ENCODE measurements around the gene MSI2. TPM values are rescaled to one million over a fixed set of nuclear protein-coding genes. Genes with fewer than 3 reads are reported as not detected.
A peak's percentile ranks its signal among the peaks of the same experiment; 100 is the strongest.

MSI2 gene
- polyA plus RNA-seq, 1 of the 3 experiments (the other 2 are of a cell fraction): 24.1 TPM

DNA sequence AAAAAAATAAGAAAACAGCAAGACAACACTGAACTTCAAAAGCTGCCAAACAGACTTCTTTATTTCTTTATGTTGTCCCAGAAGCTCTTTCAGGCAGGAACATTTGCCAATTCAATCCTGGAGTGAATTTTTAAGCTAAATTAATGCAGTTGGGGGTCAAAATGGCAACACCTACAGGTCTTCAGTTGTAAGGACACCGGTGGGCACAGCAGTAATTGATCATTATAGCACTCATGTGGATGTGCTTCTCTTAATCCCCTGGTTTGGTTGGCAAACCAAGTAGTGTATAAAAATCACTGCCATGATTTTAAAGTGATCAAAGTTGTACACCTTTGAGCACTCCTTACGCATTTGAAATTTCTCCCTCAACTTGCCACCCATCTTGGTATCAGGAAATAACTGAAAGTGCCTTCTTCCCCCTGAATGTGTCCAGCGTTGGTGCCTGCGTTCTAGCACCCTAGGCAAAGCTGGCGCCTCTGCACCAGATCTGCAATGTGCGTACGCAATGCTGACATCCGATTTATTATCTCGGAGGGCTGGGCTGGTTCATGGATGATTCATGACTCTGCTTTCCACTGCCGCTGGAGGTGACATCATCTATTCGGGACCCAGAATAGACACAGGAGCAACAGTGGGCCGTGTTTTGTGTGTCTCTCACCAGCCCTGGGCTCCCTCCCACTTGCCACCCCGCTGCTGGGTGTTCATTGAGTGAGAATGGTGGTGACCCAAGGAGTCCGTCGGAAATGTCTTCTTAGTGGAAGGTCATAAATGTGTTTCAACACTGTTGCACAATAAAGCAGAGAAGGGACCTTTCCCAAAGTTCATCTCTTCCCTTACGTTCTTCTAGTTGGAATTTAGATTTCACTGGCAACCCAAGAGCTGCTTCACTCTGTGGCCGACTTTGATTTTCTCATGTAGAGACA lies 285.4 kb downstream of the MSI2 start (continued):
- TF ChIP-seq, protein P1, sequence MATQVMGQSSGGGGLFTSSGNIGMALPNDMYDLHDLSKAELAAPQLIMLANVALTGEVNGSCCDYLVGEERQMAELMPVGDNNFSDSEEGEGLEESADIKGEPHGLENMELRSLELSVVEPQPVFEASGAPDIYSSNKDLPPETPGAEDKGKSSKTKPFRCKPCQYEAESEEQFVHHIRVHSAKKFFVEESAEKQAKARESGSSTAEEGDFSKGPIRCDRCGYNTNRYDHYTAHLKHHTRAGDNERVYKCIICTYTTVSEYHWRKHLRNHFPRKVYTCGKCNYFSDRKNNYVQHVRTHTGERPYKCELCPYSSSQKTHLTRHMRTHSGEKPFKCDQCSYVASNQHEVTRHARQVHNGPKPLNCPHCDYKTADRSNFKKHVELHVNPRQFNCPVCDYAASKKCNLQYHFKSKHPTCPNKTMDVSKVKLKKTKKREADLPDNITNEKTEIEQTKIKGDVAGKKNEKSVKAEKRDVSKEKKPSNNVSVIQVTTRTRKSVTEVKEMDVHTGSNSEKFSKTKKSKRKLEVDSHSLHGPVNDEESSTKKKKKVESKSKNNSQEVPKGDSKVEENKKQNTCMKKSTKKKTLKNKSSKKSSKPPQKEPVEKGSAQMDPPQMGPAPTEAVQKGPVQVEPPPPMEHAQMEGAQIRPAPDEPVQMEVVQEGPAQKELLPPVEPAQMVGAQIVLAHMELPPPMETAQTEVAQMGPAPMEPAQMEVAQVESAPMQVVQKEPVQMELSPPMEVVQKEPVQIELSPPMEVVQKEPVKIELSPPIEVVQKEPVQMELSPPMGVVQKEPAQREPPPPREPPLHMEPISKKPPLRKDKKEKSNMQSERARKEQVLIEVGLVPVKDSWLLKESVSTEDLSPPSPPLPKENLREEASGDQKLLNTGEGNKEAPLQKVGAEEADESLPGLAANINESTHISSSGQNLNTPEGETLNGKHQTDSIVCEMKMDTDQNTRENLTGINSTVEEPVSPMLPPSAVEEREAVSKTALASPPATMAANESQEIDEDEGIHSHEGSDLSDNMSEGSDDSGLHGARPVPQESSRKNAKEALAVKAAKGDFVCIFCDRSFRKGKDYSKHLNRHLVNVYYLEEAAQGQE (IDR thresholded peaks at IDR 0.05; ENCODE audit: low read depth, low read length): peak; percentile 42; the same call in 1 of the 2 replicates
- TF ChIP-seq NFIC (IDR thresholded peaks at IDR 0.05; ENCODE audit: borderline replicate concordance): peak; percentile 71
- TF ChIP-seq EZH2phosphoT487 (IDR thresholded peaks at IDR 0.05; ENCODE audit: borderline replicate concordance, low read depth): no peak
- peak; percentile 54 for TF ChIP-seq RAD21 (IDR thresholded peaks at IDR 0.05; ENCODE audit: low read length)
- peak; percentile 84 for TF ChIP-seq TCF12 (IDR thresholded peaks at IDR 0.05)
- TF ChIP-seq TAF1 (IDR thresholded peaks at IDR 0.05; ENCODE audit: borderline replicate concordance, low read depth, low read length): no peak
- TF ChIP-seq CHD2 (IDR thresholded peaks at IDR 0.05; ENCODE audit: low read length, partially characterized antibody): peak; percentile 90
- TF ChIP-seq SIN3A (IDR thresholded peaks at IDR 0.05; ENCODE audit: borderline replicate concordance, low read depth, low read length): peak; percentile 48; the same call in 1 of the 2 replicates
- peak; percentile 14; the same call in 1 of the 2 replicates for TF ChIP-seq SMC3 (IDR thresholded peaks at IDR 0.05; ENCODE audit: low read depth, low read length)
- TF ChIP-seq, protein P2, sequence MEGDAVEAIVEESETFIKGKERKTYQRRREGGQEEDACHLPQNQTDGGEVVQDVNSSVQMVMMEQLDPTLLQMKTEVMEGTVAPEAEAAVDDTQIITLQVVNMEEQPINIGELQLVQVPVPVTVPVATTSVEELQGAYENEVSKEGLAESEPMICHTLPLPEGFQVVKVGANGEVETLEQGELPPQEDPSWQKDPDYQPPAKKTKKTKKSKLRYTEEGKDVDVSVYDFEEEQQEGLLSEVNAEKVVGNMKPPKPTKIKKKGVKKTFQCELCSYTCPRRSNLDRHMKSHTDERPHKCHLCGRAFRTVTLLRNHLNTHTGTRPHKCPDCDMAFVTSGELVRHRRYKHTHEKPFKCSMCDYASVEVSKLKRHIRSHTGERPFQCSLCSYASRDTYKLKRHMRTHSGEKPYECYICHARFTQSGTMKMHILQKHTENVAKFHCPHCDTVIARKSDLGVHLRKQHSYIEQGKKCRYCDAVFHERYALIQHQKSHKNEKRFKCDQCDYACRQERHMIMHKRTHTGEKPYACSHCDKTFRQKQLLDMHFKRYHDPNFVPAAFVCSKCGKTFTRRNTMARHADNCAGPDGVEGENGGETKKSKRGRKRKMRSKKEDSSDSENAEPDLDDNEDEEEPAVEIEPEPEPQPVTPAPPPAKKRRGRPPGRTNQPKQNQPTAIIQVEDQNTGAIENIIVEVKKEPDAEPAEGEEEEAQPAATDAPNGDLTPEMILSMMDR (IDR thresholded peaks at IDR 0.05): no peak
- no peak for TF ChIP-seq TEAD4 (IDR thresholded peaks at IDR 0.05; ENCODE audit: borderline replicate concordance, insufficient read depth)
- peak; percentile 39 for TF ChIP-seq NRF1 (IDR thresholded peaks at IDR 0.05; ENCODE audit: low read depth, low read length)
- TF ChIP-seq RXRA (IDR thresholded peaks at IDR 0.05; ENCODE audit: borderline replicate concordance, low read depth): no peak; the same call in 1 of the 2 replicates
- peak; percentile 69 for TF ChIP-seq POLR2AphosphoS5 (IDR thresholded peaks at IDR 0.05; ENCODE audit: low read depth, low read length)
- TF ChIP-seq, protein P3, sequence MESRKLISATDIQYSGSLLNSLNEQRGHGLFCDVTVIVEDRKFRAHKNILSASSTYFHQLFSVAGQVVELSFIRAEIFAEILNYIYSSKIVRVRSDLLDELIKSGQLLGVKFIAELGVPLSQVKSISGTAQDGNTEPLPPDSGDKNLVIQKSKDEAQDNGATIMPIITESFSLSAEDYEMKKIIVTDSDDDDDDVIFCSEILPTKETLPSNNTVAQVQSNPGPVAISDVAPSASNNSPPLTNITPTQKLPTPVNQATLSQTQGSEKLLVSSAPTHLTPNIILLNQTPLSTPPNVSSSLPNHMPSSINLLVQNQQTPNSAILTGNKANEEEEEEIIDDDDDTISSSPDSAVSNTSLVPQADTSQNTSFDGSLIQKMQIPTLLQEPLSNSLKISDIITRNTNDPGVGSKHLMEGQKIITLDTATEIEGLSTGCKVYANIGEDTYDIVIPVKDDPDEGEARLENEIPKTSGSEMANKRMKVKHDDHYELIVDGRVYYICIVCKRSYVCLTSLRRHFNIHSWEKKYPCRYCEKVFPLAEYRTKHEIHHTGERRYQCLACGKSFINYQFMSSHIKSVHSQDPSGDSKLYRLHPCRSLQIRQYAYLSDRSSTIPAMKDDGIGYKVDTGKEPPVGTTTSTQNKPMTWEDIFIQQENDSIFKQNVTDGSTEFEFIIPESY (IDR thresholded peaks at IDR 0.05; ENCODE audit: borderline replicate concordance, low read depth): no peak
- TF ChIP-seq MXI1 (IDR thresholded peaks at IDR 0.05; ENCODE audit: low read depth, low read length): peak; percentile 89; the same call in 1 of the 2 replicates
- TF ChIP-seq FOXJ3 (CRISPR knock-in tag; IDR thresholded peaks at IDR 0.05): peak; percentile 95
- TF ChIP-seq MEF2A (IDR thresholded peaks at IDR 0.05; ENCODE audit: borderline replicate concordance, low read depth): peak; percentile 82; the same call in 1 of the 2 replicates
- TF ChIP-seq RCOR1 (IDR thresholded peaks at IDR 0.05; ENCODE audit: low read length): peak; percentile 80
- TF ChIP-seq, protein P4, sequence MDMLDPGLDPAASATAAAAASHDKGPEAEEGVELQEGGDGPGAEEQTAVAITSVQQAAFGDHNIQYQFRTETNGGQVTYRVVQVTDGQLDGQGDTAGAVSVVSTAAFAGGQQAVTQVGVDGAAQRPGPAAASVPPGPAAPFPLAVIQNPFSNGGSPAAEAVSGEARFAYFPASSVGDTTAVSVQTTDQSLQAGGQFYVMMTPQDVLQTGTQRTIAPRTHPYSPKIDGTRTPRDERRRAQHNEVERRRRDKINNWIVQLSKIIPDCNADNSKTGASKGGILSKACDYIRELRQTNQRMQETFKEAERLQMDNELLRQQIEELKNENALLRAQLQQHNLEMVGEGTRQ (IDR thresholded peaks at IDR 0.05; ENCODE audit: borderline replicate concordance, low read depth, low read length): no peak
- no peak for TF ChIP-seq RFX5 (IDR thresholded peaks at IDR 0.05; ENCODE audit: low read length)
